WERI-Rb-1 (cell line): ENCODE results near the gene ALOX5AP.

Source experiments
- DNase-seq: peaks from one replicate; pipeline ENCODE4 v3.0.0-alpha.2; 2020
- H3K27ac ChIP-seq: fragments of 250-450 bp; sonication (Bioruptor Pico); 2 replicates; pipeline ENCODE4 v1.5.1; 2020; ENCODE audit warnings: mild to moderate bottlenecking, moderate library complexity
- H3K27me3 ChIP-seq: fragments of 250-450 bp; sonication (Bioruptor Pico); 2 replicates; pipeline ENCODE4 v1.5.1; 2021; ENCODE audit warnings: mild to moderate bottlenecking, low read depth, moderate library complexity; ENCODE audit not compliant: insufficient read depth, severe bottlenecking
- H3K36me3 ChIP-seq: fragments of 250-450 bp; sonication (Bioruptor Pico); 2 replicates; pipeline ENCODE4 v1.5.1; 2020; ENCODE audit warnings: mild to moderate bottlenecking, moderate library complexity
- H3K4me3 ChIP-seq: 2 replicates; pipeline ENCODE4 v1.5.1; 2011; ENCODE audit warnings: low read depth, mild to moderate bottlenecking, control low read depth, low read length
- H3K9me3 ChIP-seq: fragments of 250-450 bp; sonication (Bioruptor Pico); 2 replicates; pipeline ENCODE4 v1.5.1; 2021; ENCODE audit warnings: mild to moderate bottlenecking, moderate library complexity; ENCODE audit not compliant: severe bottlenecking
- CTCF ChIP-seq: IDR thresholded peaks from 2 replicates; pipeline ENCODE4 v1.5.1; 2011; ENCODE audit warnings: low read depth, mild to moderate bottlenecking, control low read depth, inconsistent platforms, low read length

The ALOX5AP gene

GRCh38 chr13:30742901-30743300 is 7.6 kb downstream of the ALOX5AP start:
- no peak overlapping the region for H3K4me3 ChIP-seq

GRCh38 chr13:30743319-30744055 is 8.1 kb downstream of the ALOX5AP start:
- no peaks in the 10 kb centered on the region for H3K36me3 ChIP-seq
- no peak for DNase-seq
- TF ChIP-seq CTCF: no peak
- H3K27ac ChIP-seq: no peak overlapping the region
- H3K27me3 ChIP-seq: no peaks in the 10 kb centered on the region
- no peaks in the 10 kb centered on the region for H3K9me3 ChIP-seq
- H3K4me3 ChIP-seq: no peak overlapping the region

More at GRCh38 chr13:30742901-30743300, 7.6 kb downstream of the ALOX5AP start:
- Histone ChIP-seq H3K27me3 (no peaks in the 10 kb centered on the region), H3K9me3 (no peaks in the 10 kb centered on the region), H3K27ac (no peak overlapping the region), H3K36me3 (no peaks in the 10 kb centered on the region)
- TF ChIP-seq CTCF: no peak
- no peak for DNase-seq

- no peak for TF ChIP-seq CTCF
- Histone ChIP-seq H3K4me3 (no peak overlapping the region), H3K27me3 (no peaks in the 10 kb centered on the region), H3K36me3 (no peaks in the 10 kb centered on the region), H3K9me3 (no peaks in the 10 kb centered on the region), H3K27ac (no peak overlapping the region)
- DNase-seq: no peak
These were observed 8.8 kb downstream of the ALOX5AP start for GRCh38 chr13:30744056-30744680.

- H3K4me3 ChIP-seq: no peak overlapping the region
- no peak for DNase-seq
- H3K36me3 ChIP-seq: no peaks in the 10 kb centered on the region
- H3K9me3 ChIP-seq: no peaks in the 10 kb centered on the region
- no peak for TF ChIP-seq CTCF
- H3K27ac ChIP-seq: no peak overlapping the region
- H3K27me3 ChIP-seq: no peaks in the 10 kb centered on the region
These were observed 9.3 kb downstream of the ALOX5AP start for GRCh38 chr13:30744681-30745077.

- no peaks in the 10 kb centered on the region for H3K9me3 ChIP-seq
- H3K27me3 ChIP-seq: no peaks in the 10 kb centered on the region
- DNase-seq: no peak
- H3K36me3 ChIP-seq: no peaks in the 10 kb centered on the region
- no peak overlapping the region for H3K27ac ChIP-seq
- H3K4me3 ChIP-seq: no peak overlapping the region
- no peak for TF ChIP-seq CTCF
These were observed 10.8 kb downstream of the ALOX5AP start for GRCh38 chr13:30745906-30746686.
